H7 (cell line): ENCODE data around the gene HAL. TPM values are rescaled to one million over a fixed set of nuclear protein-coding genes. Genes with fewer than 3 reads are reported as not detected.

ENCODE experiments used
- DNase-seq: peaks from one replicate; pipeline ENCODE4 v3.0.0; 2012
- H3K27me3 ChIP-seq: 2 replicates; pipeline ENCODE4 v1.6.0; 2011; ENCODE audit warnings: mild to moderate bottlenecking, low read length; ENCODE audit not compliant: control insufficient read depth, insufficient read depth
- H3K36me3 ChIP-seq: replicated peaks from 2 replicates; pipeline ENCODE4 v1.5.1; 2011; ENCODE audit warnings: low read length; ENCODE audit not compliant: control insufficient read depth, insufficient read depth
- H3K4me3 ChIP-seq: 2 replicates; pipeline ENCODE4 v1.5.1; 2011; ENCODE audit warnings: low read depth, mild to moderate bottlenecking, control low read depth, low read length, moderate library complexity; ENCODE audit not compliant: insufficient read depth
- total RNA-seq: library from RNA; depleted of rRNA; stranded (reverse); fragments of >200 nt; shearing (Covaris generic); gene quantifications from 2 replicates; pipeline ENCODE4 v1.2.3, GENCODE V29; 2014

Gene HAL
- total RNA-seq, 1 experiment from 2014 or later = 0.10 TPM

- no peaks in the 10 kb centered on the region for H3K36me3 ChIP-seq
- H3K27me3 ChIP-seq = no peaks in the 10 kb centered on the region
- no peak overlapping the region for H3K4me3 ChIP-seq
- DNase-seq = no peak
These were observed 709 bp downstream of the HAL start for GRCh38 chr12:95995238-95996031.

GRCh38 chr12:95994476-95994875 lies 1.7 kb downstream of the HAL start:
- Histone ChIP-seq H3K36me3 (no peaks in the 10 kb centered on the region), H3K27me3 (no peaks in the 10 kb centered on the region), H3K4me3 (no peak overlapping the region)
- DNase-seq = no peak

GRCh38 chr12:95993907-95994306 lies 2.2 kb downstream of the HAL start:
- DNase-seq = no peak
- no peak overlapping the region for H3K4me3 ChIP-seq
- H3K27me3 ChIP-seq = no peaks in the 10 kb centered on the region
- no peaks in the 10 kb centered on the region for H3K36me3 ChIP-seq

GRCh38 chr12:95990136-95990535 lies 6.0 kb downstream of the HAL start:
- no peak for DNase-seq
- Histone ChIP-seq H3K4me3 (no peak overlapping the region), H3K27me3 (no peaks in the 10 kb centered on the region), H3K36me3 (no peaks in the 10 kb centered on the region)

- Histone ChIP-seq H3K27me3 (no peaks in the 10 kb centered on the region), H3K4me3 (no peak overlapping the region), H3K36me3 (no peaks in the 10 kb centered on the region)
- DNase-seq = no peak
These were observed 6.5 kb downstream of the HAL start for GRCh38 chr12:95989504-95990123.

GRCh38 chr12:95988506-95989275 lies 7.5 kb downstream of the HAL start:
- no peak for DNase-seq
- H3K4me3 ChIP-seq = no peak overlapping the region
- H3K27me3 ChIP-seq = no peaks in the 10 kb centered on the region
- no peaks in the 10 kb centered on the region for H3K36me3 ChIP-seq

GRCh38 chr12:95986635-95987570 lies 9.2 kb downstream of the HAL start:
- H3K4me3 ChIP-seq = no peak overlapping the region
- no peaks in the 10 kb centered on the region for H3K27me3 ChIP-seq
- peak; percentile 52 for DNase-seq
- H3K36me3 ChIP-seq = no peaks in the 10 kb centered on the region

GRCh38 chr12:95984682-95985081 lies 11.5 kb downstream of the HAL start:
- no peak for DNase-seq
- H3K4me3 ChIP-seq = no peak overlapping the region
- no peaks in the 10 kb centered on the region for H3K27me3 ChIP-seq
- H3K36me3 ChIP-seq = no peaks in the 10 kb centered on the region

GRCh38 chr12:95982602-95983001 lies 13.5 kb downstream of the HAL start:
- no peak overlapping the region for H3K4me3 ChIP-seq
- no peak for DNase-seq
- H3K27me3 ChIP-seq = no peaks in the 10 kb centered on the region
- H3K36me3 ChIP-seq = no peaks in the 10 kb centered on the region

GRCh38 chr12:95980437-95980836 lies 15.7 kb downstream of the HAL start:
- DNase-seq = no peak
- Histone ChIP-seq H3K4me3 (no peak overlapping the region), H3K27me3 (no peaks in the 10 kb centered on the region), H3K36me3 (no peaks in the 10 kb centered on the region)

- Histone ChIP-seq H3K36me3 (no peaks in the 10 kb centered on the region), H3K4me3 (no peak overlapping the region), H3K27me3 (no peaks in the 10 kb centered on the region)
- no peak for DNase-seq
These were observed 17.4 kb downstream of the HAL start for GRCh38 chr12:95978774-95979173.

- H3K4me3 ChIP-seq = no peak overlapping the region
- no peaks in the 10 kb centered on the region for H3K36me3 ChIP-seq
These were observed 17.8 kb downstream of the HAL start for GRCh38 chr12:95978351-95978750.

GRCh38 chr12:95977764-95978305 lies 18.3 kb downstream of the HAL start:
- Histone ChIP-seq H3K36me3 (no peaks in the 10 kb centered on the region), H3K4me3 (no peak overlapping the region), H3K27me3 (no peaks in the 10 kb centered on the region)
- no peak for DNase-seq

More at GRCh38 chr12:95978351-95978750, 17.8 kb downstream of the HAL start:
- no peaks in the 10 kb centered on the region for H3K27me3 ChIP-seq
- DNase-seq = no peak

GRCh38 chr12:95976416-95976832 lies 19.7 kb downstream of the HAL start:
- H3K27me3 ChIP-seq = no peaks in the 10 kb centered on the region
- no peak for DNase-seq
- no peak overlapping the region for H3K4me3 ChIP-seq
- H3K36me3 ChIP-seq = no peaks in the 10 kb centered on the region
